KG1 (cell line): Measurements from ENCODE around the gene C19orf12.
"Not testable (repeated sequence)": the region's sequence is repeated elsewhere in the genome, so short reads cannot be mapped to it uniquely, and the experiment has no call there.

Experiments
- DNase-seq: peaks from one replicate; lab custom pipeline; 2025; lab: John Stamatoyannopoulos, UW

The C19orf12 gene

GRCh38 chr19:29675120-29675649, 39.9 kb downstream of the C19orf12 start:
- DNase-seq: no peak

- no peak for DNase-seq
Observed at GRCh38 chr19:29674374-29675119, 40.5 kb downstream of the C19orf12 start.

DNA sequence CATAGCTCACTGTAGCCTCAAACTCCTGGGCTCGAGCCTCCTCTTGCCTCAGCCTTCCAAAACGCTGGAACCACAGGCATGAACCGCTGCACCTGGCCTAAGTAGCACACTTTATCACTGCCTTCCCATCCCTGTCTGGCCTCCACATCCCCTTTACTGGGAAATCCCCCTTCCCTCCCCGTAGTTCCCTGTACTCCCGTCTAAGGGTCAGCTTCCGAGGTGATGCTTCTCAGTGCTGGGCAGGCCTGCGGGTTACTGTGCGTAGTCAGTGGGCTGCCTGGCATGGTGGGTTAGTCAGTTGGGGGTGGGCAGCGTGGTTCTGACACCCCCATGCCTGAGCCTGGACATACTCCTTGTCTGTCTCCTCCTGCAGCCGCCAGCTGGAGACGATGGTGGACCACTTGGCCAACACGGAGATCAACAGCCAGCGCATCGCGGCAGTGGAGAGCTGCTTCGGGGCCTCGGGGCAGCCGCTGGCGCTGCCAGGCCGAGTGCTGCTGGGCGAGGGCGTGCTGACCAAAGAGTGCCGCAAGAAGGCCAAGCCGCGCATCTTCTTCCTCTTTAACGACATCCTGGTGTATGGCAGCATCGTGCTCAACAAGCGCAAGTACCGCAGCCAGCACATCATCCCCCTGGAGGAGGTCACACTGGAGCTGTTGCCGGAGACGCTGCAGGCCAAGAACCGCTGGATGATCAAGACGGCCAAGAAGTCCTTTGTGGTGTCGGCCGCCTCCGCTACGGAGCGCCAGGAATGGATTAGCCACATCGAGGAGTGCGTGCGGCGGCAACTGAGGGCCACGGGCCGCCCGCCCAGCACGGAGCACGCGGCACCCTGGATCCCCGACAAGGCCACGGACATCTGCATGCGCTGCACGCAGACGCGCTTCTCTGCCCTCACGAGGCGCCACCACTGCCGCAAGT, 41.4 kb downstream of the C19orf12 start:
- no peak for DNase-seq

GRCh38 chr19:29672933-29673336, 42.1 kb downstream of the C19orf12 start:
- no peak for DNase-seq

- DNase-seq: no peak
Observed at GRCh38 chr19:29672319-29672932, 42.6 kb downstream of the C19orf12 start.

- no peak for DNase-seq
Observed at GRCh38 chr19:29671393-29672160, 43.5 kb downstream of the C19orf12 start.

GRCh38 chr19:29671026-29671392, 44.1 kb downstream of the C19orf12 start:
- DNase-seq: not testable (repeated sequence)

DNA sequence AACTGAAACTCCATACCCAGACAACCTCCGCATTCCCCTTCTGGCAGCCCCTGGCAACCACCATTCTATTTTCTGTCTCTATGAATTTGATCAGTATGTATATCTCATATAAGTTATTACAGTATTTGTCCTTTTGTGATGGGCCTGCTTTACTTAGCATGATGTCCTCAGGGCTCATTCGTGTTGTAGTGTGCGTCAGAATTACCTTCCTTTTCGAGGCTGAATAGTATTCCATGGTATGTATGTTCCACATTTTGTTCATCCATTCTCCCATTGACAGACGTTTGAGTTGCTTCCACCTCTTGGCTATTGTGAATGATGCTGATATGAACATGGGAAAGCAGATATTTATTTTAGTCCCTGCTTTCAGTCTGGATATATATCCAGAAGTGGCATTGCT, 44.8 kb downstream of the C19orf12 start:
- no peak for DNase-seq

- no peak for DNase-seq
Observed at GRCh38 chr19:29668746-29669609, 46.1 kb downstream of the C19orf12 start.

DNA sequence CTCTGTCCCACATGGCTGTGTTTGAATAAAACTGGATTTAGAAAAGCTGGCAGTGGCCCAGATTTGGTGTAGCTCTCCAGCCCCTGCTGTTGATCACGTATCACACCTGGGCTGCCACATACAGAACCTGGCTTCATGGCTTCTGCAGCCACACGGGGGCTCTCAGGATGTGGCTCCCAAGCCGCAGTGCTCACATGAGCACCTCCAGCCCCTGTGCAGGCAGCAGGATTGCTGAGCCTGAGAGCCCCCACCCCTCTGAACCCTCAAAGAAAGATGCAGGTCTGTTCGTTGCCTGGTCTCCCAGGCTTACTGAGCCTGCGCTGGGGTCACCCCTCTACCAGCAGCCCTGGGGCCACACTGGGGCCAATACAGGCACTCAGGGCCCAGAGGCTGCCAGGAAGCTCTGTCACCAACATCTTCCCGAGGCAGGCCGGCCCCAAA, 47.1 kb downstream of the C19orf12 start:
- DNase-seq: no peak

GRCh38 chr19:29667387-29667783, 47.7 kb downstream of the C19orf12 start:
- no peak for DNase-seq

GRCh38 chr19:29666578-29667386, 48.3 kb downstream of the C19orf12 start:
- no peak for DNase-seq

DNA sequence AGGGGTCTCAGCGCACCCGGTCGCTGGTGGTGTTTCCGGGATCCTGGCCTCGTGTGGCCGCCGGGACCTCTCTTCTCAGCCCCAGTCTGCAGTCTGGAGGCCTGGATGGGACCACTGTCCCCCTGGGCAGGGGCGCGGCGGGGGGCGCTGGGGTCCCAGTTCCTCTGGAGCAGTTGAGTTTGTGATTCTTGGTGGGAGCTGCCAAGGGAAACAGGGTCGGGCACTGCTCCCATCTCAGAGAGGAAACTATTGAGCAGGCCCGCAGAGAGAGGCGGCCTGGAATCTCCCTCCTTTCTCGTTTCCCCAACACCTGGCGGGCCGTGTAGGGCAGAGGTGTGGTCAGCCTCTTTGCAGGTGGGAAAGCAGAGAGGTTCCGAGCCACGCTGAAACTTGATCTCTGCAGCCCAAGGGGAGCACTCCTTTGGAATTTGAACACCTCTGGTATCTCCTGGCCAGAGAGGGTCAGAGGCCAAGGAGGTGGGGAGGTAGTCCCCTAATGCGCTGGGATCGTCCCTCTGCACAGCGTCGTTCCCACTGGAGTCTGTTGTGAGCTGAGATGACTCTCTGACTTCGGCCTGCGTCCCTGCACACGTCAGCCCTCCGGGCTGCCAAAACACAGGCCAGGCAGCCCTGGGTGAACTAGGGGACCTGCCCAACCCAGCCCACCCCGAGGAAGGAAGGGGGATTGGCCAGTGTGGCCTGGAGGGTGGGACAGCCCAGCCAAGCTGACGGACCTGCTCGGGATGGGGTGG, 49.1 kb downstream of the C19orf12 start:
- DNase-seq: no peak

GRCh38 chr19:29665215-29665825, 49.7 kb downstream of the C19orf12 start, which contains the start of gene PLEKHF1:
TSS of gene PLEKHF1 (plus strand) at chr19:29665461. CDS start at chr19:29673840, 8,379 bp downstream.
- peak; percentile 37 for DNase-seq

DNA sequence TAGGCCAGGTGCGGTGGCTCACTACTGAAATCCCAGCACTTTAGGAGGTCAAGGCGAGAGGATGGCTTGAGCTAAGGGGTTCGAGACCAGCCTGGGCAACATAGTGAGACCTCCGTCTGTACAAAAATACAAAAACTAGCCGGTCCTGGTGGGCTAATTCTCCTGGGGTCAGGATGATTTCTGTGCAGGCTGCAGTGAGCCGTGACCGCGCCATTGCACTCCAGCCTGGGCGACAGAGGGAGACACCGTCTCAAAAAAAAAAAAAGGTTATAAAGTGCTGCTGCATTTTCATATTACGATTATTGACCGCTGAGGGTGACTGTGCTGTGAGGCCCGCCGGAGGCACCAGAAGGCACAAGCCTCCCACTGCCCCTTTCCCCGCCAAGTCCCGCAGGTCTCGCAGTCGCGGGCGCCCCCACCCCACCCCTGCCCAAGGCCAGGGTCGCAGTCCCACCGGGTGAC, 50.3 kb downstream of the C19orf12 start:
- no peak for DNase-seq

GRCh38 chr19:29663861-29664752, 51.0 kb downstream of the C19orf12 start:
- DNase-seq: no peak
